OCI-LY1 (cell line): Measurements from ENCODE around the gene PTPRE.

Experiments used
- CTCF ChIP-seq: fragments of 200-600 bp; sonication (generic), shearing (Covaris generic); IDR thresholded peaks from 2 replicates; pipeline ENCODE4 v1.5.1; 2017; ENCODE audit warnings: mild to moderate bottlenecking, antibody characterized with exemption, low read length, moderate library complexity, mixed read lengths
- EZH2 ChIP-seq: fragments of 200-600 bp; sonication (generic), shearing (Covaris generic); IDR thresholded peaks from 2 replicates; pipeline ENCODE4 v1.8.0; 2017; ENCODE audit warnings: borderline replicate concordance, mixed run types, mild to moderate bottlenecking, antibody characterized with exemption, low read length, moderate library complexity, mixed read lengths

- TF ChIP-seq EZH2 = no peak
- TF ChIP-seq CTCF = no peak
Observed at GRCh38 chr10:127912607-127913367, 5.9 kb downstream of the PTPRE start.
